Right cardiac atrium (tissue), 5 donors: ENCODE data around the gene SAMD4B. TPM values are rescaled to one million over a fixed set of nuclear protein-coding genes. Genes with fewer than 3 reads are reported as not detected.
A peak's percentile ranks its signal among the peaks of the same experiment; 100 is the strongest.
"Not testable (repeated sequence)": the region's sequence is repeated elsewhere in the genome, so short reads cannot be mapped to it uniquely, and the experiment has no call there.

Source experiments
- ATAC-seq, 2 donors: fragments of 200-7000 bp; cut with Tn5 transposase; one replicate each; pipeline versions ENCODE4 v1.8.0 to v1.9.1; 2020; ENCODE audit warnings: moderate library complexity in 2 of 2, mild to moderate bottlenecking in 1 of 2
- DNase-seq, 3 donors: peaks; one replicate each; pipeline ENCODE4 v3.0.0-alpha.2; 2020
- H3K27ac ChIP-seq: one replicate; pipeline ENCODE4 v1.5.1; 2013; ENCODE audit warnings: mild to moderate bottlenecking, low read length, control low read depth, moderate library complexity
- H3K27me3 ChIP-seq: one replicate; pipeline ENCODE4 v1.6.1; 2013; ENCODE audit not compliant: control insufficient read depth, insufficient read depth
- H3K4me1 ChIP-seq: one replicate; pipeline ENCODE4 v1.6.1; 2013; ENCODE audit warnings: low read length; ENCODE audit not compliant: control insufficient read depth, insufficient read depth
- H3K4me3 ChIP-seq: one replicate; pipeline ENCODE4 v1.5.1; 2013; ENCODE audit warnings: low read length, control low read depth
- H3K9me3 ChIP-seq: one replicate; pipeline ENCODE4 v1.6.1; 2013; ENCODE audit warnings: low read length; ENCODE audit not compliant: control insufficient read depth
- WGBS: extraction: QIAGEN DNeasy Blood & Tissue Kit; methylation state at CpG from one replicate; pipeline ENCODE4 v1.1.7; 2013; 5-methylcytosine and 5-hydroxymethylcytosine counted together
- intact Hi-C, 4 donors: fragments of 100-400 bp; cut with DNase I; formaldehyde crosslinking; loops; one replicate each; pipeline versions ENCODE4 v1.11.0 to v1.14.0; 2022 to 2023
- polyA plus RNA-seq: library from polyadenylated mRNA; stranded (reverse); fragments of 200-250 nt; gene quantifications from one replicate; pipeline ENCODE4 v1.2.3, GENCODE V29; 2013
- total RNA-seq, 4 donors: library from RNA; stranded (reverse); fragmentation: NEBNext Ultra II Directional; extraction: Animal tissue kit (Norgen Biotek cat#: 25700); gene quantifications; one replicate each; pipeline ENCODE4 v1.2.1, GENCODE V29; 2021
- donor health status: healthy with polysubstance abuse.
- donor health status: DM: no; HTN: yes; CAD: no.
- donor health status: DM: no; HTN: no; CAD: no.
- donor health status: DM: no; HTN: yes; CAD: no; lungs with severe emphysema.
- donor health status: DM: yes; HTN: yes; CAD: no.

The SAMD4B gene
- total and polyA plus RNA-seq, 5 donors: 43.2 to 85.3 (median 59.0) TPM

GRCh38 chr19:39324242-39324842 is 17.9 kb upstream of the SAMD4B start:
- Histone ChIP-seq H3K4me1 (no peaks in the 10 kb centered on the region), H3K27me3 (no peaks in the 10 kb centered on the region), H3K4me3 (no peak overlapping the region), H3K27ac (no peak overlapping the region), H3K9me3 (no peaks in the 10 kb centered on the region)
- intact Hi-C loops: loop anchor here in 2 of 4 donors (5.0 to 10.0 kb wide), 2 partner anchors 130 to 202 kb away; partner anchors contain the start of gene NCCRP1 (in 1 of the 2)
- WGBS: 84% methylated on average over 5 of the region's 5 CpGs
- ATAC-seq (no peak), DNase-seq (no peak)

GRCh38 chr19:39325778-39326665 is 16.2 kb upstream of the SAMD4B start:
- no peak for DNase-seq
- WGBS: 81% methylated on average over 16 of the region's 16 CpGs
- H3K4me3 ChIP-seq: no peak overlapping the region
- no peak overlapping the region for H3K27ac ChIP-seq
- no peaks in the 10 kb centered on the region for H3K9me3 ChIP-seq
- no peaks in the 10 kb centered on the region for H3K4me1 ChIP-seq
- no peak for ATAC-seq
- no peaks in the 10 kb centered on the region for H3K27me3 ChIP-seq
- intact Hi-C loops: loop anchor here in 3 of 4 donors (5.0 to 10.0 kb wide), 2 partner anchors 131 to 204 kb away; partner anchors contain the start of gene NCCRP1 (in 1 of the 3)

- ATAC-seq: no peak
- 61% methylated on average over 16 of the region's 16 CpGs for WGBS
- DNase-seq: no peak
- Histone ChIP-seq H3K4me3 (no peak overlapping the region), H3K27me3 (no peaks in the 10 kb centered on the region), H3K4me1 (no peaks in the 10 kb centered on the region), H3K27ac (no peak overlapping the region), H3K9me3 (no peaks in the 10 kb centered on the region)
- intact Hi-C loops: loop anchor here in 3 of 4 donors (2.0 to 10.0 kb wide), 3 partner anchors 133 to 205 kb away; partner anchors contain the start of gene NCCRP1 (in 1 of the 3)
Observed at GRCh38 chr19:39327363-39328045, 14.7 kb upstream of the SAMD4B start.

GRCh38 chr19:39328046-39328705 is 14.0 kb upstream of the SAMD4B start:
- Histone ChIP-seq H3K4me1 (no peaks in the 10 kb centered on the region), H3K27me3 (no peaks in the 10 kb centered on the region), H3K4me3 (no peak overlapping the region), H3K27ac (no peak overlapping the region), H3K9me3 (no peaks in the 10 kb centered on the region)
- DNase-seq: peak; percentile 82 to 94 (median 93)
- 24% methylated on average over 17 of the region's 17 CpGs for WGBS
- intact Hi-C loops: loop anchor here in 3 of 4 donors (2.0 to 10.0 kb wide), 3 partner anchors 133 to 206 kb away; partner anchors contain the start of gene NCCRP1 (in 1 of the 3)
- peak; percentile 73 to 77 for ATAC-seq

- Histone ChIP-seq H3K4me1 (no peaks in the 10 kb centered on the region), H3K27me3 (no peaks in the 10 kb centered on the region), H3K9me3 (no peaks in the 10 kb centered on the region), H3K27ac (no peak overlapping the region), H3K4me3 (no peak overlapping the region)
- no peak for ATAC-seq
- WGBS: 86% methylated on average over 7 of the region's 7 CpGs
- intact Hi-C loops: loop anchor here in 3 of 4 donors (2.0 to 10.0 kb wide), 4 partner anchors 135 to 368 kb away; partner anchors contain the start of gene NCCRP1 (in 1 of the 3)
- DNase-seq: no peak
Observed at GRCh38 chr19:39329948-39330347, 12.3 kb upstream of the SAMD4B start.

- ATAC-seq: no peak
- 89% methylated on average over 7 of the region's 7 CpGs for WGBS
- no peak overlapping the region for H3K4me3 ChIP-seq
- no peak overlapping the region for H3K27ac ChIP-seq
- no peaks in the 10 kb centered on the region for H3K27me3 ChIP-seq
- H3K9me3 ChIP-seq: no peaks in the 10 kb centered on the region
- DNase-seq: no peak
- intact Hi-C loops: loop anchor here in 1 of 4 donors (5.0 kb wide), 1 partner anchor 370 kb away; no protein-coding TSS in a partner anchor
- no peaks in the 10 kb centered on the region for H3K4me1 ChIP-seq
Observed at GRCh38 chr19:39332293-39332692, 9.9 kb upstream of the SAMD4B start.

- H3K4me1 ChIP-seq, ATAC-seq, H3K4me3 ChIP-seq, H3K9me3 ChIP-seq, H3K27ac ChIP-seq, H3K27me3 ChIP-seq, DNase-seq: not testable (repeated sequence)
- 75% methylated on average over 6 of the region's 6 CpGs for WGBS
- intact Hi-C loops: loop anchor here in 1 of 4 donors (5.0 kb wide), 1 partner anchor 370 kb away; no protein-coding TSS in a partner anchor
Observed at GRCh38 chr19:39332738-39333137, 9.5 kb upstream of the SAMD4B start.

- ATAC-seq (no peak), DNase-seq (no peak)
- Histone ChIP-seq H3K27ac (no peak overlapping the region), H3K9me3 (no peaks in the 10 kb centered on the region), H3K4me1 (no peaks in the 10 kb centered on the region), H3K27me3 (no peaks in the 10 kb centered on the region), H3K4me3 (no peak overlapping the region)
- 94% methylated on average over 6 of the region's 6 CpGs for WGBS
- intact Hi-C loops: loop anchor here in 1 of 4 donors (5.0 kb wide), 1 partner anchor 371 kb away; no protein-coding TSS in a partner anchor
Observed at GRCh38 chr19:39333507-39333906, 8.7 kb upstream of the SAMD4B start.

GRCh38 chr19:39334444-39334976 is 7.7 kb upstream of the SAMD4B start:
- 95% methylated on average over 5 of the region's 5 CpGs for WGBS
- H3K4me3 ChIP-seq: no peak overlapping the region
- no peaks in the 10 kb centered on the region for H3K27me3 ChIP-seq
- H3K4me1 ChIP-seq: no peaks in the 10 kb centered on the region
- DNase-seq (no peak), ATAC-seq (no peak)
- H3K27ac ChIP-seq: no peak overlapping the region
- intact Hi-C loops: loop anchor here in 1 of 4 donors (5.0 kb wide), 1 partner anchor 372 kb away; no protein-coding TSS in a partner anchor
- no peaks in the 10 kb centered on the region for H3K9me3 ChIP-seq

GRCh38 chr19:39335168-39335548 is 7.1 kb upstream of the SAMD4B start:
- WGBS: 50% methylated on average over 6 of the region's 6 CpGs
- Histone ChIP-seq H3K4me1 (no peaks in the 10 kb centered on the region), H3K4me3 (peak overlapping the region; percentile 52), H3K27me3 (no peaks in the 10 kb centered on the region), H3K27ac (peak overlapping the region; percentile 79), H3K9me3 (no peaks in the 10 kb centered on the region)
- no peak for DNase-seq
- intact Hi-C loops: no loop called here
- peak in 1 of 2 donors; percentile 13 for ATAC-seq
